Measurements from ENCODE around the gene FAM78A.

DNA sequence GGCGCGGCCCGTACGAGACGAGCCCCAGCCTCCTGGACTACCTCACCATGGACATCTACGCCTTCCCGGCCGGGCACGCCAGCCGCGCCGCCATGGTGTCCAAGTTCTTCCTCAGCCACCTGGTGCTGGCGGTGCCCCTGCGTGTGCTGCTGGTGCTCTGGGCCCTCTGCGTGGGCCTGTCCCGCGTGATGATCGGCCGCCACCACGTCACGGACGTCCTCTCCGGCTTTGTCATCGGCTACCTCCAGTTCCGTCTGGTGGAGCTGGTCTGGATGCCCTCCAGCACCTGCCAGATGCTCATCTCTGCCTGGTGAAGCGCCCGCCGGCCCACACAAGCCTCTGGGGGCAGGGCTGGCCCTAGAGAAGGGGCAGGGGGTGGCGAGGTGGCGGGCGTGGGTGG, 31.7 kb upstream of the FAM78A start:
- no peak for TF ChIP-seq CTCF (IDR thresholded peaks at IDR 0.05)
- TF ChIP-seq POLR2A (IDR thresholded peaks at IDR 0.05): no peak
- no peak for TF ChIP-seq EP300 (IDR thresholded peaks at IDR 0.05)

Measured in ovary (tissue), 3 donors.